NCI-H748 (cell line): Measurements from ENCODE around the gene ADAM10.

Experiments used
- DNase-seq: peaks from one replicate; lab custom pipeline; 2025; ENCODE audit not compliant: unreplicated experiment; lab: John Stamatoyannopoulos, UW

ADAM10 gene

DNA sequence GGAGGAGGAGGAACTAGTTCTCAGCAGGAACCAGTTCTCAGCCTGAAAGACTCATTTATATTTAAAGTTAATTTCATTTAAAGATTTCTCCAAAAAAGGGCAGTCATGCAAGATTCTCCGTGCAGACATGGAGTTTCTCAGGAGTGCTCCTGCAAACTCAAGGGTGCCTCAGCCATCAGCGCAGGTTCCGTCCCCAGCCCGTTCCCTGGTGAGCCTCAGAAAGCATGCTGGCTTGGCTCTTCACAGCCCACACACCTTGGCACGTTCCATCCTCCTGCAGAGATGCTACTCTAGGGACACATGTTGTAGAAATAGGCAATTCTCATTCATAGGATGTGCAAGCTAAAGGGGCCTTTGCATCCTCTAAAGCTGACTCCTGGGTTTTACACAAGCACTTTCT, 194.7 kb downstream of the ADAM10 start:
- DNase-seq, result no peak

GRCh38 chr15:58553365-58553918, 196.1 kb downstream of the ADAM10 start:
- DNase-seq, result no peak

DNA sequence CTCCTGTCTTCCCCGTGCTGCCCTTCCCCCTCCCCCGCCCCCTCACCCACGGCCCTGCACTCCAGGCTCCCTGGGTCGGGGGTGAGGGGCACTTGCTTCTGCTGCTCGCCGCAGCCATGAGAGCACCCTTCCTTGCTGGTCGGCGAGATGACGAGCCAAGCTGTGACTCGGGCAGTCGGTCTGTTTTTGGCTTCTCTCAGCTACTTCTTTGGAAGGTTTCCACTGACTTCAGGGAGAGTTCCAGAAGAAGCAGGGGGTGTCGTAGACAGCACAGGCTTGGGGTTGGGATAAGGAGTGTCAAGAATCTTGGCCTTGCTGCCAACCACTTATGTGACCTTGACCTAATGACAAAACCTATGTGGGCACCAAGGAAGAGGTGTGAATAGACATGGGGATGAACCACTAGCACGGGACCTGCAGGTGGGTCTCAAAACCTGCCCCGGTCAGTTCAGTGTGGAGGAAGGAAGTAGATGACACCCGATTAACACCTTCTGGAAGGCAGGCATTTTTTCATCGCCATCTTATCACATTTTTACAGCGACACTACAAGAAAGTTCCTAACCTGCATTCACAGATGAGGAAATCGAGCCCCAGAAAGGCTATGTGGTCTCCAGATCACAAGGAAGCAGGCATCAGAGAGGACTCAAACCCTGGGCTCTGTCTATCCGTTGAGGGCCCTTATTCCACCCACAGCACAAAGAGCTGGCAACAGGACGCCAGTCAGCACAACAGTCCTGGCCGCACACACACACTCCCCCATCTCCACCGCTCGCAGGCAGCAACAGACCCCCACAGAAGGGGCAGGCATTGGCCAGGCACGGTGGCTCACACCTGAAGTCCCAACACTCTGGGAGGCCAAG, 196.8 kb downstream of the ADAM10 start:
- DNase-seq, result no peak

DNA sequence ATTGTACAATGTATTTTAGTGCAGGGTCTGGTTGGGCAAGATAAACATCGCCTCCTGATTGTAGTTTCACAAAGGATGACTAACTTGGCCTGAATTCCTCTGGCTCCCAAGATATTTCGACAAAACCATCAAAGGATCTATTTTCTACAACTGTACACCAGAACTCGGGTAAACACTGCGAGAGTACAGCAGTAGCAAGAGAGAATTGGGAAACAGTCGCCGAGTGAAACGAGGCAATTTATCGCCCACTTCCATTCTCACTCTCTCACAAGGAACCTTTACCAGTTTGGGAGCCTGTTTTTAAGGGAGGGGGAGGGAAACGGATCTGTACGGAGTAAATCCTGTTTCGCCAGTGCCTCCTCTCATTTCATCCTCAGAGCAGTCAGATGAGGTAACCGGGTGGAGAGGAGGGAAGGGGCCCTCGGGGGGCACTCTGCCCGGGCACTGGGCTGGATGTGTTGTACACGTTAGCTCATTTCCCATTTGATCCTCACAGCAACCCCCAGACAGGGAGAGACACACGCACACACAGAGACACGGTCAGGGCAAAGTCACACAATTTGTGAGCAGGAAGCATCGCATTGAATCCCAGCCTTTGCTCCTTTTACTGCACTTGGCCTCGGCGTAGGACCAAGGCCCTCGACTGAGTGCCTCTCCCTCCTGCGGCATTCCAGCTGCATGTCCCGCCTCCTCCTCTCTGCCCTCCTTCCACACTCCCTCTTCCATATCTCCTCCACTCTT, 197.6 kb downstream of the ADAM10 start:
- DNase-seq, result no peak

GRCh38 chr15:58551084-58551763, 198.3 kb downstream of the ADAM10 start:
- no peak for DNase-seq

DNA sequence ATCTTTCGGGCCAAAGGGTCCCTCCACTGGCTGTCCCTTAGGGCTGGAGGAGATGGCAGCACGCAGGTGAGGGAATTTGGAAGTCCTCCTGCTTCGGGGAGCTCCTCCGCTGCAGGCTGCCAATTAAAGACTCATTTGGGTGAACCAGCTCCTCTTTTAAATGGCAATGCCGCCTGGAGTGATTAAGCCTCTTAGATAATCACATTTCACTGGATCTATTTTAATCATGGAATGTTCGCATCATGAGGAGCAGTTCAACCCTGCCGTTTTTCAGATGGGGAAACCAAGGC, 199.8 kb downstream of the ADAM10 start:
- DNase-seq, result no peak

GRCh38 chr15:58549013-58549784, 200.3 kb downstream of the ADAM10 start:
- DNase-seq, result no peak

GRCh38 chr15:58548308-58549012, 201.0 kb downstream of the ADAM10 start:
- DNase-seq, result no peak

GRCh38 chr15:58547628-58548307, 201.7 kb downstream of the ADAM10 start:
- no peak for DNase-seq

- DNase-seq, result no peak
These were observed 202.6 kb downstream of the ADAM10 start for GRCh38 chr15:58546635-58547627.

DNA sequence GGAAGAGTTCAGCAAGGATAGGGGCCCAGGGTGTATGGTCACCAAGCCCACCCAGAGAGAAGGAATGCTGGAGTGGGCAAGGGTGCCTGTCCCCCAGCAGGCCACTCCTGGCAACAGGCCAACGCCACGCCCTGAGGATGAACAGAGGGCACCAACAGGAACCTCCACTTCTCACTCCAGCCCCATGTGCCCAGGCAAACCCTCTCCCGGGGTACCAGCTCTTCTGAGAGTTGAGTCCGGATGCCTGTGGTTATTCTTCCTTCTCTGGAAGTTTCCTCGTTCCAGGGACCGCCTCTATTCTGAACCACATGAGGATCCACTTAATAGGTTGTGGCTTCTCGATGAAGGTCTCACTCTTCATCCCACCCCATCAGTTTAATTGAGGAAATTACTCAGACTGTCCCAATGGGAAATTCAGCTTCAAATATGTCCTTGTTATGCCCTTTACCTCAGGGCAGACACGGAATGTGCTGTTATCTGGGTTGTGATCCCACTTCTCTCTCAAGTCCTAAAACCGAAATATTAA, 203.4 kb downstream of the ADAM10 start:
- no peak for DNase-seq

GRCh38 chr15:58545307-58546065, 204.0 kb downstream of the ADAM10 start:
- no peak for DNase-seq

- no peak for DNase-seq
These were observed 204.8 kb downstream of the ADAM10 start for GRCh38 chr15:58544756-58545155.

- DNase-seq, result no peak
These were observed 205.7 kb downstream of the ADAM10 start for GRCh38 chr15:58543664-58544335.

GRCh38 chr15:58541410-58542087, 208.0 kb downstream of the ADAM10 start:
- DNase-seq, result no peak

DNA sequence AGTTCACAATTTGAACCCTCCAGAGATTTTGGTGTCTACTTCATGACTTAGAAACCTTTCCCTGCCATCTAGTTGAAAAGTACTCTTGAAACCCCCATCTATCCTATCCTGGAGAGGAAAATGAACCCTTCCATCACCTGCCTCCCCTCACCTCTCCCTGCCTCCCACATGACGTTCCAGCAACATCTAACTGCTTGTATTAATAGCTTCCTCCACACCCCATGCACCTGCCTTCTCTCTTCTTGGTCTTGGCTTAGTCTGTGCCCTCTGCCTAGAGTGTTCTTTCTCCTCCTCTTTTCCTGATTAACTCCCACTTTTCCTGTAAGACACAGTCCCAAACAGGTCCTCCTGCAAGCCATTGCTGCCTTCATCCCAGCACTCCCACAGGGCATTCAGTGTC, 210.0 kb downstream of the ADAM10 start:
- DNase-seq, result no peak
